ENCODE measurements around the gene EXOC6B. TPM values are rescaled to one million over a fixed set of nuclear protein-coding genes. Genes with fewer than 3 reads are reported as not detected.

Gene EXOC6B
- total RNA-seq, 1 experiment from 2014 or later: 40.1 TPM

DNA sequence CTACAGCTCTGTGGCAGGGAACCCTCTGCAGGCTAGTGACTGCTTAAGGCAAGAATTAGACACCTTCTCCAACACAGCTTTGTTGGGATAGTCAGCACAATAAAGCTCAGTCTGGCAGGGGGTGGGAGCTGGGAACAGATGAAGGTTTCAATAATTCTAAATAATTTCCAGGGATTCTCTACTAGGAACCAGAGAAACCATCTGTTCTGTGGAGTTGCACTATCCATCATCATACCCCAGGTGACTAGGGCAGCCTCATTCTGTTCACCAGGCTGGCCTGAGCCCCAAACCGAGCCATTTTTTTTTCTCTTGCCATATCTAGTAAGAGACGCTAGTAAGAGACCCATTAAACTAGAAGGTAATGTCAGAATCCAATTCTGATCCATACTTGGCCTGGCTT, 642.4 kb downstream of the EXOC6B start:
- no peak for DNase-seq
- no CpG with 5 or more reads among the region's 2 CpGs for WGBS (ENCODE audit: extremely low coverage, insufficient read length, low lambda C conversion rate)
- peaks cover 0 to 9% (median 5%) of the 10 kb centered on the region in 3 experiments; a peak in 4 of 7 replicates for H3K36me3 Mint-ChIP-seq (ENCODE audit: insufficient read depth in 1 of 3, low read depth in 3 of 3)
- no peak overlapping the region for H3K9ac ChIP-seq (ENCODE audit: extremely low read depth, insufficient read length, low read length)
- peaks cover 4 to 6% of the 10 kb centered on the region in 2 experiments; a peak in 3 of 4 replicates for H3K4me1 Mint-ChIP-seq
- H2BK20ac ChIP-seq (ENCODE audit: low read depth, low read length, poor library complexity, severe bottlenecking): no peak overlapping the region
- no peak overlapping the region for H3K4me2 ChIP-seq (ENCODE audit: insufficient read depth, insufficient read length, low read length)
- H3K23me2 ChIP-seq (ENCODE audit: insufficient read length, low read depth, low read length, poor library complexity, severe bottlenecking): no peaks in the 10 kb centered on the region
- no peak overlapping the region for H3T11ph ChIP-seq (ENCODE audit: low read length)
- no peak overlapping the region for H2AK5ac ChIP-seq (ENCODE audit: insufficient read length, low read length)
- H3K18ac ChIP-seq (ENCODE audit: insufficient read length, low read depth, low read length): no peak overlapping the region
- H3K4ac ChIP-seq (ENCODE audit: low read depth, low read length): no peak overlapping the region
- no peak overlapping the region for H4K91ac ChIP-seq (ENCODE audit: insufficient read length, low read depth, low read length)
- no peaks in the 10 kb centered on the region for H3K4me1 ChIP-seq (ENCODE audit: insufficient read depth, low read length)
- no peak overlapping the region for H3K4me3 Mint-ChIP-seq
- TF ChIP-seq, protein P1, sequence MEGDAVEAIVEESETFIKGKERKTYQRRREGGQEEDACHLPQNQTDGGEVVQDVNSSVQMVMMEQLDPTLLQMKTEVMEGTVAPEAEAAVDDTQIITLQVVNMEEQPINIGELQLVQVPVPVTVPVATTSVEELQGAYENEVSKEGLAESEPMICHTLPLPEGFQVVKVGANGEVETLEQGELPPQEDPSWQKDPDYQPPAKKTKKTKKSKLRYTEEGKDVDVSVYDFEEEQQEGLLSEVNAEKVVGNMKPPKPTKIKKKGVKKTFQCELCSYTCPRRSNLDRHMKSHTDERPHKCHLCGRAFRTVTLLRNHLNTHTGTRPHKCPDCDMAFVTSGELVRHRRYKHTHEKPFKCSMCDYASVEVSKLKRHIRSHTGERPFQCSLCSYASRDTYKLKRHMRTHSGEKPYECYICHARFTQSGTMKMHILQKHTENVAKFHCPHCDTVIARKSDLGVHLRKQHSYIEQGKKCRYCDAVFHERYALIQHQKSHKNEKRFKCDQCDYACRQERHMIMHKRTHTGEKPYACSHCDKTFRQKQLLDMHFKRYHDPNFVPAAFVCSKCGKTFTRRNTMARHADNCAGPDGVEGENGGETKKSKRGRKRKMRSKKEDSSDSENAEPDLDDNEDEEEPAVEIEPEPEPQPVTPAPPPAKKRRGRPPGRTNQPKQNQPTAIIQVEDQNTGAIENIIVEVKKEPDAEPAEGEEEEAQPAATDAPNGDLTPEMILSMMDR (conservative IDR thresholded peaks at IDR 0.05): no peak
- H3K9me3 Mint-ChIP-seq: no peaks in the 10 kb centered on the region; a peak in 1 of 5 replicates
- no peak overlapping the region for H2AFZ ChIP-seq (ENCODE audit: low read length)
- no peak overlapping the region for H2BK15ac ChIP-seq (ENCODE audit: low read depth, low read length)
- no peaks in the 10 kb centered on the region for H3K79me2 ChIP-seq (ENCODE audit: insufficient read depth, low read length)
- no peaks in the 10 kb centered on the region for H3K27me3 Mint-ChIP-seq (ENCODE audit: low read depth)
- H2BK120ac ChIP-seq (ENCODE audit: low read depth, low read length, poor library complexity, severe bottlenecking): no peak overlapping the region
- no peaks in the 10 kb centered on the region for H4K20me1 ChIP-seq (ENCODE audit: control insufficient read depth, insufficient read depth, insufficient read length)
- no peak overlapping the region for H3K14ac ChIP-seq (ENCODE audit: insufficient read depth, low read length)
- H3K79me1 ChIP-seq (ENCODE audit: insufficient read depth, low read depth, low read length, poor library complexity, severe bottlenecking): no peaks in the 10 kb centered on the region
- no peaks in the 10 kb centered on the region for H3K9me3 ChIP-seq (ENCODE audit: control insufficient read depth, low read depth, low read length)
- no peak overlapping the region for H3K27ac ChIP-seq (ENCODE audit: insufficient read length, low read depth, low read length)
- H2BK12ac ChIP-seq (ENCODE audit: insufficient read length, low read depth, low read length): no peak overlapping the region
- no peak overlapping the region for H3K23ac ChIP-seq (ENCODE audit: insufficient read length, low read depth, low read length)
- no peak overlapping the region for H3K27ac Mint-ChIP-seq
- no peaks in the 10 kb centered on the region for H3K27me3 ChIP-seq (ENCODE audit: insufficient read depth, low read length)
- no peak overlapping the region for H4K8ac ChIP-seq (replicated peaks; ENCODE audit: insufficient read length, low read depth, low read length)
- H2BK5ac ChIP-seq (ENCODE audit: insufficient read length, low read length): no peak overlapping the region
- no peak overlapping the region for H3K56ac ChIP-seq (ENCODE audit: insufficient read length, low read depth, low read length)
- H4K5ac ChIP-seq (ENCODE audit: insufficient read length, low read depth, low read length): no peak overlapping the region
